ENCODE measurements around the gene DALRD3. TPM values are rescaled to one million over a fixed set of nuclear protein-coding genes. Genes with fewer than 3 reads are reported as not detected.

The DALRD3 gene
- total and polyA plus RNA-seq, 2 experiments from 2014 or later = 31.0 to 57.7 TPM

DNA sequence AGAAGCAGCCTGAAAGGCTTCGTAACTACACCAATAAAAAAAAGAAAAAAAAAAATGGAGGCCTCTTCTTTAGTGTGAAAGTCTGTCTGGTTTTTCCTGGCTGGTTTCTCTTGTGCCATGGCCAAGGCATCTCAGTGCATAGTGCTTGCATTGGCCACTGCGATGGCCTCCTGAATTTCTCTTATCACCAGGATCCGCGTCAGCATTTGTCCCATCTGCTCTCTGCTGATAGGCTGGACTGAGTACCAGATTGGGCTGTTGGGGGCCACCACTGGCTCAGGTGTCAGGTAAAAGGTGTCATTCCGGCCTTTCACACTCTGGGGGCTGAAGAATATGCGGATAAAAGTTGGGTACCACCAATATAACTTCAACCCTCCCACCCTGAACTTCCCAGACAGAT, 11.9 kb upstream of the DALRD3 start (continued):
- TF ChIP-seq STAT1 (IDR thresholded peaks at IDR 0.05; ENCODE audit: unreplicated experiment) = no peak

- Histone ChIP-seq H3K4me1 (ENCODE audit: insufficient read depth) (peaks cover 7% of the 10 kb centered on the region; the same call in 1 of the 2 replicates), H4K20me1 (replicated peaks; ENCODE audit: insufficient read depth) (peaks cover 15% of the 10 kb centered on the region), H3K36me3 (ENCODE audit: insufficient read depth) (peaks cover 48% of the 10 kb centered on the region), H3F3A (replicated peaks; ENCODE audit: low read depth) (peaks cover 50% of the 10 kb centered on the region), H2AFZ (no peak overlapping the region), H3K79me2 (replicated peaks; ENCODE audit: insufficient read depth) (peaks cover 13% of the 10 kb centered on the region), H3K9me2 (ENCODE audit: insufficient read depth) (no peaks in the 10 kb centered on the region), H3K27me3 (ENCODE audit: insufficient read depth) (no peaks in the 10 kb centered on the region), H3K4me3 (peak overlapping the region; percentile 93), H3K27ac (ENCODE audit: low read depth) (peak overlapping the region; percentile 46), H3K4me2 (peak overlapping the region; percentile 98)
- peaks cover 18% of the 10 kb centered on the region for H3K4me1 Mint-ChIP-seq
- peaks cover 83% of the 10 kb centered on the region for H3K36me3 Mint-ChIP-seq (ENCODE audit: low read depth)
- peak overlapping the region; percentile 94 for H3K4me3 Mint-ChIP-seq
- H3K27ac Mint-ChIP-seq = peak overlapping the region; percentile 97
- ATAC-seq (no peak), DNase-seq (ENCODE audit: low spot score) (no peak)
- no peak for TF ChIP-seq ZNF462 (CRISPR knock-in tag; IDR thresholded peaks at IDR 0.05)
- peak; percentile 34 for TF ChIP-seq POLR2AphosphoS5 (IDR thresholded peaks at IDR 0.05; ENCODE audit: low read depth)
- H3K27me3 Mint-ChIP-seq (ENCODE audit: insufficient read depth, low read depth, poor library complexity) = peaks cover 22% of the 10 kb centered on the region
- H3K9me3 Mint-ChIP-seq = no peaks in the 10 kb centered on the region; the same call in 1 of the 3 replicates
Measured at GRCh38 chr3:49029563-49029884, 11.1 kb upstream of the DALRD3 start.

All from GM23338 (cell line).